OCI-LY1 (cell line): ENCODE measurements around the gene PHRF1.

Source experiments
- H2AFZ ChIP-seq: fragments of 200-600 bp; sonication (generic), shearing (Covaris generic); 2 replicates; pipeline ENCODE4 v1.6.0; 2014; ENCODE audit warnings: antibody characterized with exemption, mild to moderate bottlenecking, low read length
- H3F3A ChIP-seq: fragments of 200-600 bp; sonication (generic), shearing (Covaris generic); 2 replicates; pipeline ENCODE4 v1.6.0; 2014; ENCODE audit warnings: mild to moderate bottlenecking, antibody characterized with exemption, low read length, moderate library complexity; ENCODE audit not compliant: insufficient read depth
- H3K27ac ChIP-seq: fragments of 200-600 bp; sonication (generic); 2 replicates; pipeline ENCODE4 v1.5.1; 2014; ENCODE audit warnings: low read length, mixed run types, mild to moderate bottlenecking, low read depth; ENCODE audit not compliant: poor library complexity, severe bottlenecking
- H3K27me3 ChIP-seq: fragments of 200-600 bp; sonication (generic); 2 replicates; pipeline ENCODE4 v1.6.0; 2014; ENCODE audit warnings: antibody characterized with exemption, mild to moderate bottlenecking, low read length, moderate library complexity; ENCODE audit not compliant: insufficient read depth
- H3K36me3 ChIP-seq: fragments of 200-600 bp; sonication (generic); 2 replicates; pipeline ENCODE4 v1.6.1; 2014; ENCODE audit warnings: mild to moderate bottlenecking, antibody characterized with exemption, low read length, moderate library complexity, mixed read lengths; ENCODE audit not compliant: insufficient read depth
- H3K4me1 ChIP-seq: fragments of 200-600 bp; sonication (generic); 2 replicates; pipeline ENCODE4 v1.5.1; 2014; ENCODE audit warnings: mild to moderate bottlenecking, low read length, moderate library complexity; ENCODE audit not compliant: insufficient read depth, severe bottlenecking
- H3K4me2 ChIP-seq: fragments of 200-600 bp; sonication (generic), shearing (Covaris generic); 2 replicates; pipeline ENCODE4 v1.6.1; 2014; ENCODE audit warnings: low read length
- H3K4me3 ChIP-seq: fragments of 200-600 bp; sonication (generic); 2 replicates; pipeline ENCODE4 v1.5.1; 2014; ENCODE audit warnings: low read length, low read depth, mild to moderate bottlenecking, mixed read lengths; ENCODE audit not compliant: poor library complexity, severe bottlenecking
- H3K79me2 ChIP-seq: fragments of 200-600 bp; shearing (Covaris generic); 2 replicates; pipeline ENCODE4 v1.6.1; 2016; ENCODE audit warnings: mixed run types, low read length, mixed read lengths; ENCODE audit not compliant: insufficient read depth
- H3K9ac ChIP-seq: fragments of 200-600 bp; sonication (generic), shearing (Covaris generic); 2 replicates; pipeline ENCODE4 v1.6.1; 2014; ENCODE audit warnings: mild to moderate bottlenecking, low read length, mixed read lengths
- H3K9me2 ChIP-seq: fragments of 200-600 bp; sonication (generic), shearing (Covaris generic); 2 replicates; pipeline ENCODE4 v1.6.1; 2014; ENCODE audit warnings: low read depth, mild to moderate bottlenecking, low read length, mixed read lengths
- H3K9me3 ChIP-seq: fragments of 200-600 bp; shearing (Covaris generic); 2 replicates; pipeline ENCODE4 v1.6.1; 2014; ENCODE audit warnings: low read length, mixed read lengths
- H4K20me1 ChIP-seq: fragments of 200-600 bp; sonication (generic), shearing (Covaris generic); 2 replicates; pipeline ENCODE4 v1.6.0; 2016; ENCODE audit warnings: mild to moderate bottlenecking, low read length; ENCODE audit not compliant: insufficient read depth
- CTCF ChIP-seq: fragments of 200-600 bp; sonication (generic), shearing (Covaris generic); IDR thresholded peaks from 2 replicates; pipeline ENCODE4 v1.5.1; 2017; ENCODE audit warnings: mild to moderate bottlenecking, antibody characterized with exemption, low read length, moderate library complexity, mixed read lengths
- EZH2 ChIP-seq: fragments of 200-600 bp; sonication (generic), shearing (Covaris generic); IDR thresholded peaks from 2 replicates; pipeline ENCODE4 v1.8.0; 2017; ENCODE audit warnings: borderline replicate concordance, mixed run types, mild to moderate bottlenecking, antibody characterized with exemption, low read length, moderate library complexity, mixed read lengths

The PHRF1 gene

GRCh38 chr11:538431-539051 is 37.7 kb upstream of the PHRF1 start:
- H3K27ac ChIP-seq = no peak overlapping the region
- no peak overlapping the region for H3K4me3 ChIP-seq
- H3K27me3 ChIP-seq = no peaks in the 10 kb centered on the region
- no peaks in the 10 kb centered on the region for H3K9me2 ChIP-seq
- no peak overlapping the region for H3K9ac ChIP-seq
- peaks cover 5% of the 10 kb centered on the region; the same call in 1 of the 2 replicates for H3F3A ChIP-seq
- no peaks in the 10 kb centered on the region; the same call in 1 of the 2 replicates for H3K36me3 ChIP-seq
- H3K79me2 ChIP-seq = no peaks in the 10 kb centered on the region
- no peaks in the 10 kb centered on the region for H3K9me3 ChIP-seq
- no peak overlapping the region for H3K4me2 ChIP-seq
- H4K20me1 ChIP-seq = no peaks in the 10 kb centered on the region
- H3K4me1 ChIP-seq = peaks cover 31% of the 10 kb centered on the region
- H2AFZ ChIP-seq = no peak overlapping the region
- no peak for TF ChIP-seq EZH2
- no peak for TF ChIP-seq CTCF

- Histone ChIP-seq H4K20me1 (no peaks in the 10 kb centered on the region), H3K9me2 (no peaks in the 10 kb centered on the region)
These were observed 36.2 kb upstream of the PHRF1 start for GRCh38 chr11:539971-540481.

GRCh38 chr11:540583-541432 is 35.5 kb upstream of the PHRF1 start:
- Histone ChIP-seq H3K4me1 (peaks cover 25% of the 10 kb centered on the region), H3K9ac (no peak overlapping the region)

More at GRCh38 chr11:539971-540481, 36.2 kb upstream of the PHRF1 start:
- H3K4me1 ChIP-seq = peaks cover 25% of the 10 kb centered on the region
- no peaks in the 10 kb centered on the region for H3K79me2 ChIP-seq
- no peak overlapping the region for H3K27ac ChIP-seq
- TF ChIP-seq EZH2 (no peak), CTCF (no peak)
- no peaks in the 10 kb centered on the region for H3K36me3 ChIP-seq
- peaks cover 5% of the 10 kb centered on the region; the same call in 1 of the 2 replicates for H3F3A ChIP-seq
- H3K4me3 ChIP-seq = no peak overlapping the region
- no peak overlapping the region for H2AFZ ChIP-seq
- H3K27me3 ChIP-seq = no peaks in the 10 kb centered on the region
- no peak overlapping the region for H3K4me2 ChIP-seq
- no peaks in the 10 kb centered on the region for H3K9me3 ChIP-seq
- H3K9ac ChIP-seq = no peak overlapping the region

More at GRCh38 chr11:540583-541432, 35.5 kb upstream of the PHRF1 start:
- H3K4me3 ChIP-seq = no peak overlapping the region
- H3K27me3 ChIP-seq = no peaks in the 10 kb centered on the region
- peaks cover 5% of the 10 kb centered on the region; the same call in 1 of the 2 replicates for H3F3A ChIP-seq
- H3K9me2 ChIP-seq = no peaks in the 10 kb centered on the region
- no peak overlapping the region for H3K27ac ChIP-seq
- H3K4me2 ChIP-seq = no peak overlapping the region
- no peaks in the 10 kb centered on the region for H3K9me3 ChIP-seq
- H3K36me3 ChIP-seq = no peaks in the 10 kb centered on the region
- TF ChIP-seq CTCF (no peak), EZH2 (no peak)
- no peaks in the 10 kb centered on the region for H3K79me2 ChIP-seq
- H2AFZ ChIP-seq = no peak overlapping the region
- no peaks in the 10 kb centered on the region for H4K20me1 ChIP-seq
